Parathyroid adenoma (tissue), 2 donors: ENCODE data around the gene ZDHHC22.

Experiments
- H2AFZ ChIP-seq: fragments of 300-600 bp; sonication (generic); one replicate; pipeline ENCODE4 v1.7.0; 2017; ENCODE audit warnings: antibody characterized with exemption, mild to moderate bottlenecking
- H3K27ac ChIP-seq: fragments of 300-600 bp; sonication (generic); one replicate; pipeline ENCODE4 v1.7.0; 2017
- H3K27me3 ChIP-seq: fragments of 300-600 bp; sonication (generic); one replicate; pipeline ENCODE4 v1.7.0; 2017; ENCODE audit warnings: low read length; ENCODE audit not compliant: control insufficient read depth, insufficient read depth
- H3K36me3 ChIP-seq: fragments of 300-600 bp; sonication (generic); one replicate; pipeline ENCODE4 v1.7.0; 2017; ENCODE audit warnings: low read length; ENCODE audit not compliant: control insufficient read depth, insufficient read depth
- H3K4me1 ChIP-seq: fragments of 300-600 bp; sonication (generic); one replicate; pipeline ENCODE4 v1.7.0; 2017; ENCODE audit warnings: control low read depth
- H3K4me2 ChIP-seq: fragments of 300-600 bp; sonication (generic); one replicate; pipeline ENCODE4 v1.7.0; 2017; ENCODE audit warnings: low read length
- H3K4me3 ChIP-seq: fragments of 300-600 bp; sonication (generic); one replicate; pipeline ENCODE4 v1.7.0; 2017; ENCODE audit warnings: low read depth, low read length
- H3K79me2 ChIP-seq: fragments of 300-600 bp; sonication (generic); one replicate; pipeline ENCODE4 v1.7.0; 2017; ENCODE audit warnings: control low read depth
- H3K9ac ChIP-seq: fragments of 300-600 bp; sonication (generic); one replicate; pipeline ENCODE4 v1.7.0; 2017; ENCODE audit warnings: mild to moderate bottlenecking
- H3K9me3 ChIP-seq: fragments of 300-600 bp; sonication (generic); one replicate; pipeline ENCODE4 v1.7.0; 2017; ENCODE audit warnings: low read length; ENCODE audit not compliant: control insufficient read depth
- TF ChIP-seq, protein P1 (sequence below): fragments of 300-600 bp; sonication (generic); IDR thresholded peaks from one replicate; pipeline ENCODE4 v1.7.0; 2017; ENCODE audit warnings: antibody characterized with exemption, mild to moderate bottlenecking
- donor health status: primary hyperparathyroidism.

ZDHHC22 gene

DNA sequence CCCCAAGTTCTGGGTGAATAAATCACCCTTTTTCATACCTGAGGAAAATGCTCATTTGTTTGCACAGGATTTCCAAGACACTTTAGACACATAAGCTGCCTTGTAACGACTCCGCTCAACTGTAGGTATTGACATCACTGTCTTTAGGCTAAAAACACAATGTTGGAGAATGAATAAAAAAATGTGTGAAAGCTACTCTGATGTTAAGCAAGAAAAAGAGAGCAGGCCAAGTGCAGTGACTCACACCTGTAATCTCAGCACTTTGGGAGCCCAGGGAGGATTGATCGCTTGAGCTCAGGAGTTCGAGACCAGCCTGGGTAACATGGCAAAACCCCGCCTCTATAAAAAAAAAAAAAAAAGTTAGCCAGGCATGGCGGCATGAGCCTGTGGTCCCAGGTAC, 54.6 kb downstream of the ZDHHC22 start:
- TF ChIP-seq, protein P1, sequence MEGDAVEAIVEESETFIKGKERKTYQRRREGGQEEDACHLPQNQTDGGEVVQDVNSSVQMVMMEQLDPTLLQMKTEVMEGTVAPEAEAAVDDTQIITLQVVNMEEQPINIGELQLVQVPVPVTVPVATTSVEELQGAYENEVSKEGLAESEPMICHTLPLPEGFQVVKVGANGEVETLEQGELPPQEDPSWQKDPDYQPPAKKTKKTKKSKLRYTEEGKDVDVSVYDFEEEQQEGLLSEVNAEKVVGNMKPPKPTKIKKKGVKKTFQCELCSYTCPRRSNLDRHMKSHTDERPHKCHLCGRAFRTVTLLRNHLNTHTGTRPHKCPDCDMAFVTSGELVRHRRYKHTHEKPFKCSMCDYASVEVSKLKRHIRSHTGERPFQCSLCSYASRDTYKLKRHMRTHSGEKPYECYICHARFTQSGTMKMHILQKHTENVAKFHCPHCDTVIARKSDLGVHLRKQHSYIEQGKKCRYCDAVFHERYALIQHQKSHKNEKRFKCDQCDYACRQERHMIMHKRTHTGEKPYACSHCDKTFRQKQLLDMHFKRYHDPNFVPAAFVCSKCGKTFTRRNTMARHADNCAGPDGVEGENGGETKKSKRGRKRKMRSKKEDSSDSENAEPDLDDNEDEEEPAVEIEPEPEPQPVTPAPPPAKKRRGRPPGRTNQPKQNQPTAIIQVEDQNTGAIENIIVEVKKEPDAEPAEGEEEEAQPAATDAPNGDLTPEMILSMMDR = no peak
- Histone ChIP-seq H3K9me3 (no peaks in the 10 kb centered on the region), H3K9ac (no peak overlapping the region), H3K4me2 (no peak overlapping the region), H3K4me1 (peaks cover 32% of the 10 kb centered on the region), H3K4me3 (no peak overlapping the region), H2AFZ (no peak overlapping the region), H3K27me3 (no peaks in the 10 kb centered on the region), H3K27ac (no peak overlapping the region), H3K36me3 (no peaks in the 10 kb centered on the region), H3K79me2 (no peaks in the 10 kb centered on the region)

DNA sequence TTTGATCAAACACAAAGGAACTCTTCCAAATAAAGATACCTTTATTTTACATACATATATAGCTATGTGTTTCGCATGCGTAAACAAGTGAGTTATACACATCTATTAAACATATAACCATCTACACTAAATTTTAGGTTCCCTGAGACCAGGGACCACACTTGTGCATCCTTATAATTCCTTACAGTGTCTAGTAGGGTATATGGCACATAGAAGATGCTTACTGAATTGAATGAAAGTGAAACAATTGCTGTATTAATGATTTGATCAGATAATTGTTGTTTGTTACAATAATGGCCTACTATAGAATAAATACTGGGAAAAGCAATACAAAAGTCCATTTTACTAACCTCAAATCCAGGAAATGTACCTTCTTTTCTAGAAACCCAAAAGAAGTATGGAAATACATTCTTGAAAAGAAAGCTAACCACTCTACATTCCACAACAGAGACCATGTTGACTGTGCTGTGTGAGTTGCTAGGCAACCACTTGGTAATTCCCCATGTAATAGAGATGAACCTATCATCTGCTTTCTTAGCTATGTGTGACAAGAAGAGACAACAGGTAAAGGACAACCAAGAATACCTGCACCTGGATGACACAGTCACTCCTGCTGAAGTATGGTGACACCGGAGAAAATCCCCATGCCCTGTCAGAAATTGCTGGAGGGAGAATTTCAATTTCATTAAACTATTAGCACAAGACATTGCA, 55.4 kb downstream of the ZDHHC22 start:
- TF ChIP-seq, protein P1 = no peak

DNA sequence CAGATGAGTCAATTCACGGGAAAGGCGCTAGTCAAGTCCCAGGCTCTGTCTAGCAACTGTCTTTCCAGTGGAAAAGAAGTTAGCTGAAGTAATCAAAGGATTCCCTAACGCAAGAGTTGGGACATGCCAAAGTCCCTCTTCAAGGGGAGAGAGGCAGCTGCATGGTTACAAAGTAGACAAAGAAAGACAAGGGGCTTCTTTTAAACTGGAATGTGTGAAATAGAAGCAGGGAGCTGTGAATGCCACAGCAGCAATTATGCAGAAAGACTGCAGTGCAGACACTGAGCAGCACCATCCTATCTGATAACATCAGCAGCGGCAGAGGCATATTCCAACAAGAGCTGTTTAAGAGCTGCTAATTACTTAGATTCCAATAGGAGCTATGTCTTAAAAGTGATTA, 56.1 kb downstream of the ZDHHC22 start:
- TF ChIP-seq, protein P1 = no peak
- no peaks in the 10 kb centered on the region for H3K27me3 ChIP-seq
- H3K79me2 ChIP-seq = no peaks in the 10 kb centered on the region
- no peak overlapping the region for H3K4me3 ChIP-seq
- H3K4me2 ChIP-seq = peak overlapping the region; percentile 36
- H3K4me1 ChIP-seq = peaks cover 32% of the 10 kb centered on the region
- no peaks in the 10 kb centered on the region for H3K9me3 ChIP-seq
- peak overlapping the region; percentile 50 for H3K27ac ChIP-seq
- H2AFZ ChIP-seq = peak overlapping the region; percentile 62
- H3K9ac ChIP-seq = no peak overlapping the region
- H3K36me3 ChIP-seq = no peaks in the 10 kb centered on the region

More for the DNA sequence above, 55.4 kb downstream of the ZDHHC22 start:
- Histone ChIP-seq H3K27ac (peak overlapping the region; percentile 50), H3K9ac (no peak overlapping the region), H2AFZ (no peak overlapping the region), H3K4me3 (no peak overlapping the region), H3K4me2 (peak overlapping the region; percentile 36), H3K9me3 (no peaks in the 10 kb centered on the region), H3K4me1 (peaks cover 32% of the 10 kb centered on the region), H3K27me3 (no peaks in the 10 kb centered on the region), H3K36me3 (no peaks in the 10 kb centered on the region), H3K79me2 (no peaks in the 10 kb centered on the region)

DNA sequence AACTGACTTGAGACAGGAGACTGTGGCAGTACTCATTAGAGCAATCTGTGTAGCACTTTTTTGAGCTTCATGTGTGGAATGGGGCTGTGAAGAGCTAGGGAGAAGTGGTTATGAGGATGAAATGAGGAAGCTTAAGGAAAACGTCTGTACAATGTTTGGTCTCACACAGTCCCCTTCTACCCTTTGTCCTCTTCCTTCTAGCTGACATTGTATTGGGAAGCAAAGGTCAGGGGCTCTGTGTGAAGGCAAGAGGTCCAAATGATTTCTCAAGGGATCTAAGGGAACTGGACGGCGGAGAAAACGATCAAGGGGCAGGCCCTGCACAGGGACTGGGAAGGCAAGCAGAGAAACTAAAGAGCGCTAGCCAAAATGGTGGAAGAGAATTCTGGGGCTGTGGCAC, 56.6 kb downstream of the ZDHHC22 start:
- Histone ChIP-seq H2AFZ (peak overlapping the region; percentile 62), H3K36me3 (no peaks in the 10 kb centered on the region), H3K79me2 (no peaks in the 10 kb centered on the region), H3K4me3 (no peak overlapping the region), H3K4me1 (peaks cover 32% of the 10 kb centered on the region), H3K27ac (peak overlapping the region; percentile 50), H3K9ac (no peak overlapping the region), H3K27me3 (no peaks in the 10 kb centered on the region), H3K4me2 (no peak overlapping the region), H3K9me3 (no peaks in the 10 kb centered on the region)
- TF ChIP-seq, protein P1 = no peak

DNA sequence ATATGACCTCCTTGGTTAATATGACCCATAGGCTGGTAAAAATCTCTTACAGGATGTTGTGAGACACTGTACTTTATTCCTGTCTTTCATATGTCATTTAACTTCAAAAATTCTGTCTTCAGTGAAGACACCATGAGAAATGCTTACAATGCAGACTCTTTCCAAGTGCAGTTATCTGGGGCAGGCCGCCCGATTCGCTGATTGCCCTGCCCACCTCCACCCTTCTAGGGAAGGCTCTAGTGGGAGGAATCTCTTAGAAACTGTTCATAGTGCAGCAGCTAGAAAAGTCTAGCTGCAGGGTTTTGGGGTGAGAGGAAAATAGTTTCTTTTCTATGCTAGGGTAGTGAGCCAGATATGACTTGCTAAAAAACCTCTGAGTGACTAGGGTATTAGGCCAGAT, 58.5 kb downstream of the ZDHHC22 start:
- Histone ChIP-seq H3K4me2 (no peak overlapping the region), H3K4me1 (peaks cover 23% of the 10 kb centered on the region), H3K4me3 (no peak overlapping the region), H2AFZ (peak overlapping the region; percentile 44), H3K79me2 (no peaks in the 10 kb centered on the region), H3K36me3 (no peaks in the 10 kb centered on the region), H3K27ac (no peak overlapping the region), H3K9me3 (no peaks in the 10 kb centered on the region), H3K27me3 (no peaks in the 10 kb centered on the region), H3K9ac (no peak overlapping the region)
- TF ChIP-seq, protein P1 = no peak
